ENCODE measurements around the gene NEK2.
"Not testable (repeated sequence)": the region's sequence is repeated elsewhere in the genome, so short reads cannot be mapped to it uniquely, and the experiment has no call there.

The NEK2 gene

GRCh38 chr1:211693911-211694310 is 18.5 kb upstream of the NEK2 start:
- not testable (repeated sequence) for DNase-seq

GRCh38 chr1:211688421-211688820 is 13.0 kb upstream of the NEK2 start:
- no peak for DNase-seq

- DNase-seq = peak; percentile 46
Observed at GRCh38 chr1:211687462-211688215, 12.2 kb upstream of the NEK2 start.

GRCh38 chr1:211685823-211686222 is 10.4 kb upstream of the NEK2 start:
- no peak for DNase-seq

GRCh38 chr1:211684791-211685190 is 9.4 kb upstream of the NEK2 start:
- DNase-seq = no peak

- DNase-seq = no peak
Observed at GRCh38 chr1:211684331-211684730, 8.9 kb upstream of the NEK2 start.

DNA sequence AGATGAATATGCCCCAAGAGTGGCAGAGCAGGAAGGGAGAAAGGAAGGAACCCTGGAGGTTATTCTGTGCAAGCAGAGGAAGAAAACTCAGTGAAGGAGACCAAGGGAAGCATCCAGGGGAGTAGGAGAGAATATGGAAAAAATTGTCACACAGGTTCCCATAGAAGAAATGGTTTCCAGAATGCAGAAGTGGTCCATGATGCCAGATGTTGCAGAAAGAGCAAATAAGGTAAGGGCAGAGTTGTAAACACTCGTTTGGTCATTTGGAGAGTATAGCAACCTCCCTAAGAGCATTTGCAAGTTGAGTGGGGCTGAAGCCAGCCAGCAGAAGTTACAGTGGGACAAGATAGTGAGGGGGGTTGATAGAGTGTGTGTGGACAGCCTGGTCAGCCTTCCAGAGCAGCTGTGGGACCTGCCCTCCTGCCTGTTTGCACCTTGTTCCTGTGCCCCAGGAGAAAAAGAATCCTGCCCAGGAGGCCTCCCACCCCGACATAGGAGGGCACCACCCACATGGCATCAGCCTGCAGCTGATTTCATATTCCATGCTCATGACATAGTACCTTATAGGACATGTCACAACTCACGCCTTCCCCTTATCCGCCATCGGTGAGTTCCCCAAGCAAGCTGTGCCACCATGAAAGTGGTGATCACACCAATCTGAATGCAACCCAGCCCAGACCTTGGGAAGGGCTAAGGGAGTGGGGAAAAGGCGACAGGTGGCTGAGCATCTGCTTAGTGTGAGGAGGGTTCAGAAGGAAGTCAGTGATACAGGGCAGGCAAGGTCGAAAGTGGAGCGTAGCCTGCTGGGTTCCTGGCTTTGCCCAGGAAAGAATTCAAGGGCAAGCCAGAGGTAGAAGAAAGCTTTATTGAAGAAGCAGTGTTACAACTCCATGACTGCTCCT is 8.2 kb upstream of the NEK2 start:
- DNase-seq = no peak

DNA sequence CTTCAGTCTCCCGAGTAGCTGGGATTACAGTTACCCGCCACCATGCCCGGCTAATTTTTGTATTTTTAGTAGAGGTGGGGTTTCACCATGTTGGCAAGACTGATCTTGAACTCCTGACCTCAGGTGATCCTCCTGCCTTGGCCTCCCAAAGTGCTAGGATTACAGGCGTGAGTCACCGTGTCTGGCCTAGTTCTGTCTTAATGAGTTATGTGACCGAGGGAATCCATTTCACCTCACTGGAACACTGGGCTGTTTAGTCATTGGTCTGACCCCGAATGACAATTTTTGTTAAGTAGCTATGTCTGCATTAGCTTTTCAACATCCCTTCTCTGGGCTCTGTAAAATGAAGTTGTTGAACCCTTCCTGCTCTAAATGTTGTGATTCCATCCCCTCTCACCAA is 6.8 kb upstream of the NEK2 start:
- not testable (repeated sequence) for DNase-seq

DNA sequence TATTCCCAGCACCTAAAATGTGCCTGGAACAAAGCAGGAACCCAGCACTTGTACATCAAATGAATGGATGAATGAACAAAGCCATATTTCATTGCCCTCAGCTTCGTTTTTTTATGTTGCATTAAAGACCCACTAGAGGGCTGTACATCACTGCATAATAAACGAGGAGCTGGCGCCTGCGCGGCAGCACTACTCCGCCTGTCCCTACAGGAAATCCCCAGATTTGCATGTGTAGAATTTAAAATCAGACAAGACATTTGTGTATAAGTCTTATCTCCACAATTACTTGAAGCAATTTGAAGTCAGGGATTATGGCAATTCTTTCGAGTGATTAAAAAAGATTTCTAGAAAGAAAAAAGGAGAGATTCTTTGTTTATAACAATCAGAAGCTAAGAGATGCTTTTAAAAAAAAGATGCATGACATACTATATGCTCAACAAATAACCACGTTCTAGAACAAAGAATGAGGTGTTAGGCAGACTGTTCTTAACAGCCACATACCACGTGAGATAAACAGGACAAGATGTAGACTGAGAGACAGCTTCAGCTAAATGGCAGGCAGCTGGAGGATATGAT is 5.4 kb upstream of the NEK2 start:
- DNase-seq = peak; percentile 88

- no peak for DNase-seq
Observed at GRCh38 chr1:211677659-211678058, 2.2 kb upstream of the NEK2 start.

DNA sequence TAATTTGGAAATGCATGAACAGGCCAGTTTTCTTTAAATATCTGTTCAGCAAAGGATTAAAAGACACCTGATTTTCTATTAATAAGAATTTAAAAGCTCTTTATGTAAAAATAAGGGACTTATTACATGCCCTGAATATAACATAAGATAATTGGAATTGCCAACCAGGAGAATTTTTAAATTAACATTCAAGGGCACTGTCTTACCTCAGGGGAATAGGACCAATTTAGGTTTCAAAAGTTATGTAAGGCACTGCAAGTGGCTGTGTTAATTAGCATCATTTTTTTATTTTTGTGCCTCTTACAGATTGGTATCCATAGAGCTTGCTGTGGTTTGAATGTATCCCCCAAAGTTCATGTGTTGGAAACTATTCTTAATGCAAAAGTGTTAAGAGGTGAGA is 1.3 kb upstream of the NEK2 start:
- DNase-seq = no peak

DNA sequence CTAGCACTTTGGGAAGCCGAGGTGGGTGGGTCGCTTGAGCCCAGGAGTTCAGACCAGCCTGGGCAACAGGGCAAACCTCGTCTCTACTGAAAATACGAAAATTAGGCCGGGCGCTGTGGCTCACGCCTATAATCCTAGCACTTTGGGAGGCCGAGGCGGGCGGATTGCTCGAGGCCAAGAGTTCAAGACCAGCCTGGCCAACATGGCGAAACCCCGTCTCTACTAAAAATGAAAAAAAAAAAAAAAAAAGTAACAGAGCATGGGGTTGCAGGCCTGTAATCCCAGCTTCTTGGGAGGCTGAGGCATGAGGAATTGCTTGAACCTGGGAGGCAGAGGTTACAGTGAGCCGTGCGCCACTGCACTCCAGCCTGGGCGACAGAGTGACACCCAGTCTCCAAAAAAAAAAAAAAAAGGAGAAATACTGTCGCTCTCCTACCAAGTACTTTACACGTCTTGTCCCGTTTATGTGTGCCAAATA is 724 bp upstream of the NEK2 start:
- no peak for DNase-seq

GRCh38 chr1:211667065-211667617 is 8.3 kb downstream of the NEK2 start:
- DNase-seq = no peak

DNA sequence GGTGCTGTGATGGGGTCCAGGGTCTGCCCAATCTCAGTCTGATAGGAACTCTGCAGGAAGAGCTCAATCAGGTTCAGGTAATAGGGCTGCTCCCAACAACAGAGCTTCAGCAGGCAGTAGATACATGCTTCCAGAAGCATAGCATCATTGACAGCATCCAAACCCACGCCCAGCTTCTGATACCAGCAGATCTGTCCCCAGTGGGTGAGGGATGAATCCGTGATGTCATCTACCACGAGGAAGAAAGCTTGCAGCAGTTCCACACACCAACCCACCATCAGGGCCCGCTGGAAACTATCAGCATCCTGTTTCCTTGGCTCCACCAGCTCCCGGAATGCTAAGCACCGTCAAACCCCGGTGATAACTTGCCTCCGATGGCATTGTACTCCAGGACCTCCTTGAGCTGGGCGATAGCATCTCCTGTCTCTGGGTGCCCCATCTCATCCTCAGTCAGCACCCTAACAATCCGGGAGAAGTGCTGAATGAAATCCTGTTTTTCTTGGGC is 14.7 kb downstream of the NEK2 start:
- DNase-seq = no peak

DNA sequence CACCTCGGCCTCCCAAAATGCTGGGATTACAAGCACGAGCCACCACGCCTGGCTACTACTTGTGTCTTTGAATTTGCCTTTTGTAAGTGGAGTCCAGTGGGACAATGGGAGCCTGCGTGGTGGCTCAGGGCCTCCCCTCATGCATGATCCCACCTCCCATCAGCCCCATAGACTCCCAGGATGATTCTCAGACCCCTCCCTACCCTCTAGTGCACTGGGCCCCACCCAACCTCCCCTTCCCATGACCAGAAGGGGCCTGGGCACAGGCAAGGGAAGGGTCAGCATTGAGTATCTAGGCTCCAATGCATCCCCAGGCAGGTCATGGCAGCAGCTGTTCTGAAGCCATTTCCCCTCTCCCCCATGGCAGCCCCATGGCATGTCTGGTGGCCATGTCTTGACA is 18.7 kb downstream of the NEK2 start:
- DNase-seq = no peak

- DNase-seq = peak; percentile 81
Observed at GRCh38 chr1:211654838-211655787, 20.3 kb downstream of the NEK2 start.

- DNase-seq = no peak
Observed at GRCh38 chr1:211653959-211654496, 21.4 kb downstream of the NEK2 start.

- no peak for DNase-seq
Observed at GRCh38 chr1:211653293-211653692, 22.1 kb downstream of the NEK2 start.

GRCh38 chr1:211652371-211652770 is 23.1 kb downstream of the NEK2 start:
- no peak for DNase-seq

DNA sequence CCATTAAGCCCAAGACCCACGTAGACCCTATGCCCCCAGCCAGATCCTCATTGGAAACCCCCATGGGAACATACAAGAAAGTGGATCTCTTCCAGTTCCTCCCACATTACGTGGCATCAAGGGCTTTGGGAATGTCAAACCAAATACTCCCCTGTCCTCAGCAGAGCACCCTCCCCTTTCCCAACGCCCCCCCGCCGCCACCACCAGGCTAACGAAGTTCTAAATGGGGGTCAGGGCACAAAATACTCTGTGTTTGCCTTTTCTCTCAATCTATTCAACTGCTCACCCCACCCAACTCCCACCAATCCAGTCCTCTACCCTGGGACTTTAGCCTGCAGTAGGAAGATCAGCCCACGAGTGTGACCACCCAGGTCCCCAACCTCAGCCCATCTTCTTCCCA is 24.5 kb downstream of the NEK2 start:
- DNase-seq = no peak

Measured in CD4-positive, alpha-beta T cell treated with Interleukin-17A for 1 hour (primary cell).